ENCODE results near the gene ERICH6.

GRCh38 chr3:150623945-150624344 is 79.8 kb downstream of the ERICH6 start:
- TF ChIP-seq CTCF (IDR thresholded peaks at IDR 0.05) (no peak), POLR2A (IDR thresholded peaks at IDR 0.05) (no peak)
